GM18873 (cell line): ENCODE data around the gene CDC37.
A peak's percentile ranks its signal among the peaks of the same experiment; 100 is the strongest.
"Not testable (repeated sequence)": the region's sequence is repeated elsewhere in the genome, so short reads cannot be mapped to it uniquely, and the experiment has no call there.

ENCODE experiments used
- ATAC-seq: cut with Tn5 transposase; IDR thresholded peaks from one replicate; pipeline ENCODE4 v1.9.1; 2021; ENCODE audit warnings: mild to moderate bottlenecking, moderate library complexity, moderate number of reproducible peaks; ENCODE audit not compliant: unreplicated experiment, low FRiP score

Gene CDC37

GRCh38 chr19:10398819-10399218 is 4.5 kb downstream of the CDC37 start:
- ATAC-seq = no peak

- ATAC-seq = no peak
Observed at GRCh38 chr19:10395917-10396316, 7.4 kb downstream of the CDC37 start.

- ATAC-seq = no peak
Observed at GRCh38 chr19:10395436-10395835, 7.9 kb downstream of the CDC37 start.

- ATAC-seq = no peak
Observed at GRCh38 chr19:10395003-10395402, 8.3 kb downstream of the CDC37 start.

- no peak for ATAC-seq
Observed at GRCh38 chr19:10393137-10393536, 10.2 kb downstream of the CDC37 start.

GRCh38 chr19:10392120-10392519 is 11.2 kb downstream of the CDC37 start:
- ATAC-seq = no peak

- no peak for ATAC-seq
Observed at GRCh38 chr19:10390652-10391286, 12.6 kb downstream of the CDC37 start.

GRCh38 chr19:10389863-10390262 is 13.5 kb downstream of the CDC37 start:
- no peak for ATAC-seq

GRCh38 chr19:10388957-10389356 is 14.4 kb downstream of the CDC37 start:
- ATAC-seq = no peak

- no peak for ATAC-seq
Observed at GRCh38 chr19:10384580-10384979, 18.8 kb downstream of the CDC37 start.

- not testable (repeated sequence) for ATAC-seq
Observed at GRCh38 chr19:10383223-10383499, 20.2 kb downstream of the CDC37 start.

GRCh38 chr19:10380313-10381102 is 22.8 kb downstream of the CDC37 start, which contains the start of gene TYK2:
Gene TYK2 (minus strand): TSS chr19:10380572. CDS start chr19:10378406, 2,166 bp downstream.
- ATAC-seq = peak; percentile 83

GRCh38 chr19:10379880-10380312 is 23.4 kb downstream of the CDC37 start:
- peak; percentile 4 for ATAC-seq

GRCh38 chr19:10378124-10378523 is 25.2 kb downstream of the CDC37 start:
- no peak for ATAC-seq

GRCh38 chr19:10377140-10377640 is 26.2 kb downstream of the CDC37 start:
- ATAC-seq = not testable (repeated sequence)

- ATAC-seq = no peak
Observed at GRCh38 chr19:10374931-10375330, 28.4 kb downstream of the CDC37 start.

- ATAC-seq = no peak
Observed at GRCh38 chr19:10372690-10373089, 30.7 kb downstream of the CDC37 start.

GRCh38 chr19:10368101-10368803 is 35.1 kb downstream of the CDC37 start:
- ATAC-seq = no peak

GRCh38 chr19:10366950-10367512 is 36.3 kb downstream of the CDC37 start:
- not testable (repeated sequence) for ATAC-seq

GRCh38 chr19:10365518-10365917 is 37.8 kb downstream of the CDC37 start:
- no peak for ATAC-seq

GRCh38 chr19:10364644-10365043 is 38.7 kb downstream of the CDC37 start:
- ATAC-seq = no peak
